ENCODE data around the gene GRK7.
A peak's percentile ranks its signal among the peaks of the same experiment; 100 is the strongest.

The GRK7 gene, protein sequence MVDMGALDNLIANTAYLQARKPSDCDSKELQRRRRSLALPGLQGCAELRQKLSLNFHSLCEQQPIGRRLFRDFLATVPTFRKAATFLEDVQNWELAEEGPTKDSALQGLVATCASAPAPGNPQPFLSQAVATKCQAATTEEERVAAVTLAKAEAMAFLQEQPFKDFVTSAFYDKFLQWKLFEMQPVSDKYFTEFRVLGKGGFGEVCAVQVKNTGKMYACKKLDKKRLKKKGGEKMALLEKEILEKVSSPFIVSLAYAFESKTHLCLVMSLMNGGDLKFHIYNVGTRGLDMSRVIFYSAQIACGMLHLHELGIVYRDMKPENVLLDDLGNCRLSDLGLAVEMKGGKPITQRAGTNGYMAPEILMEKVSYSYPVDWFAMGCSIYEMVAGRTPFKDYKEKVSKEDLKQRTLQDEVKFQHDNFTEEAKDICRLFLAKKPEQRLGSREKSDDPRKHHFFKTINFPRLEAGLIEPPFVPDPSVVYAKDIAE (N-terminal part only)

DNA sequence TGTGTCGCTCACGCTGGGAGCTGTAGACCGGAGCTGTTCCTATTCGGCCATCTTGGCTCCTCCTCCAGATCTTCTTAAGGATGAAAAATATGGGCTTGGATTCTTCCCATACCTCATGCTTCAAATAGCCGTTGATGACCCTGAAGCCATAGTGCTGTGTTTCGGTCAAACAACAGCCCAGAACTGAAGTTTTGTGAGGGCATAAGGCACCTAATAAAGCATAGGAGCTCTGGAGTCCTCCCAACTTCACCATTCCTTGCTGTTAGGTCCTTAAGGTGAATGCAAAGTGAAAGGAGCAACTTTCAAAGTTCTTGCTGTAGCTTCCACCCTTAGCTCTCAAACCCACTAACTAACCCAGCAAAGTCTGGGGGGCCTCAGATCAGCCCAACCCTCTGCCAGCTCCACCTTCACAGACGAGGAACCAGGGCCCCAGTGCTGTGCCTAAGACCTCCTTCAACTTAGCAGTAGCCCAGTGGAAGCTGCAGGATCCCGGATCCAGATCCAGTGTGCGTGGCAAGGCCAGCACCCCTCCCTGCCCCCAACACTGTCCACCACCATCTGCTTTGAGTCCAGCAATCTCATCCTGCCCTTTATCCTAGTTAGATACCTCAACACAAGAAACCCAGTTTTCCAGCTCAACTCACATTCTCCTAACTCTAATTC lies at the start of gene GRK7:
Gene GRK7 (plus strand): TSS at position 321 of the 663 bp plus-strand sequence. CDS start 14,877 bp downstream, outside the sequence.
- no peak for DNase-seq

DNA sequence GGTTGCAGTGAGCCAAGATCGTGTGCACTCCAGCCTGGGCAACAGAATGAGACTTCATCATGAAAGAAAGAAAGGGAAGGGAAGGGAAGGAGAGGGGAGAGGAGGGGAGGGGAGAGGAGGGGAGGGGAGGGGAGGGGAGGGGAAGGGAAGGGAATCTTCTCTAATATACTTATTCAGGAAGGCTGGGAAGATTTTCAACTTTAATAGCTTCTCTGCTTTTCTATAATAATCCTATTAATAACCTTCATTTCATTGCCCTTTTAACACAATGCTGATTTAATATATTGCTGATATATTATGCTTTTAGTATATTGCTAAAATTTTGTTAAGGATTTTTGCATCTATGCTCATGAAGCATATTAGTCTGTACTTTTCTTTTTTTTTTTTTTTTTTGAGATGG lies 48.5 kb upstream of the GRK7 start:
- no peak for DNase-seq

DNA sequence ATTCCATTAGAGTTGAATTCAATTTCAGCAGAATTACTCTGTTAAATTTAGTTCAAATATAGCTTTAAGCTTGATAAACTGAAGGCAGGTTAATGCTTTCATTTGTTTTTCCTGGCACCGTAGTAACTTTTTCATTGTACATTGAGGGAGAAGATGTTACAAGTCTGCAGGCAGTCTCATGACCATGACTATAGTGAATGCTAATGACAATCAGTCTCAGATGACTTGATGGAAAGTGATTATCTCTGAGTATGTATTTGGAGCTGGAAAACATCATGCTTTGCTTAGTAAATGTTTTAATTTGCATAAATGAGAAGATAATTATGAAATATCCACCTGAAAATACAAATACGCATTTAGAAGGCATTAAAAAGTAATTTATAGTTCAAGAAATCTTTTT lies 41.1 kb upstream of the GRK7 start:
- DNase-seq = no peak

DNA sequence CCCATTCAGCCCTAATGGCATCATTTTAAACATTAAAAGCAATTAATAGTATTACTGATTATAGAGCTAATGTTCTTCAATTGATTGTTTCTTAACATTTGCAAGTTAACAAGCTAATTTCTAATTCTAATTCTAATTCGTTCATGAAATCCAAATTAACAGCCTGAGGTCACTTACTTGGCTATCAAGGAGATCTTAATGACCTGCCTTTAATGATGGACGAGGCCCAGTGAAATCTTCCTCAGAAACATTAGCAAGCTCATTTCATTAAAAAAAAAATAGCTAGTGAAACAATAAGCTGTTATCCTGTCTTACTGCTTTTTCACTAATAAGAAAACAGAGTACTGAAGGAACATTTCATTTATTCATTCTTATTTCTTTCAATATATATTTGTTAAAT lies 40.6 kb upstream of the GRK7 start:
- DNase-seq = no peak

DNA sequence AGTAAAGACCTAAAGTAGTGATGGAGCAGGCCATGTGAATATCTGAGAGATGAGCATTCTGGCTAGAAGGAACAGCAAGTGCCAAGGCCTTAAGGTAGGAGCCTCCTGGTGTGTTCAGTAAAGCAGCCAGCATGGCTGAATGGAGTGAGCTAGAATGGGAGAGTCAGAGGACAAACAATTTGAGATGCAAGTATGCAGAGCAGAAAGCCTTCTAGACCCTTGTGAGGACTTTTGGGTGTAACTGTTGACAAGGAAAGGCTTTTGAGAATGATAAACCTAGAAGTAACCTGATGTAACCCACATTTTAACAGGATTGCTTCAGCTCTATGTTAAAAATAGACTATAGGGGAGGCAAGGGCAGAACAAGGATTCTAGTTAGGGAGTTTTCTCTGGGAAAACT lies 40.0 kb upstream of the GRK7 start:
- DNase-seq = no peak

DNA sequence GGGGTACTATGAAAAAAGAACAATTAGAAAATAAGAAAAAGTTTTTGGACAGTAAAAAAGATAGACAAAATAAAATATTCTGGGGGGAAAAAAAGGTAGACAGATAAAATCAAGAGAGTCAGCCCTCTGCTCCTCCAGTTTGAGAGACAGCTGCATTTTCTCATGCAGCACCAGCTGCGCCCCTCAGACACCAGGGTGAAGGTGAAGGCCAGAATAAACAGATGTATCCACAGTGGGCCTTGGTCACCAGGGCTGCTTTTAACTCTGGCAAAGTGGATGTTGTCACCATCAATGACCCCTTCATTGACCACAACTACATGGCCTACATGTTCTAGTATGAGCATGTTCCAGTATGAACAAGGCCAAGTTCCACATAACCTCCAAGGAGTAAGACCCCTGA lies 39.0 kb upstream of the GRK7 start:
- no peak for DNase-seq

DNA sequence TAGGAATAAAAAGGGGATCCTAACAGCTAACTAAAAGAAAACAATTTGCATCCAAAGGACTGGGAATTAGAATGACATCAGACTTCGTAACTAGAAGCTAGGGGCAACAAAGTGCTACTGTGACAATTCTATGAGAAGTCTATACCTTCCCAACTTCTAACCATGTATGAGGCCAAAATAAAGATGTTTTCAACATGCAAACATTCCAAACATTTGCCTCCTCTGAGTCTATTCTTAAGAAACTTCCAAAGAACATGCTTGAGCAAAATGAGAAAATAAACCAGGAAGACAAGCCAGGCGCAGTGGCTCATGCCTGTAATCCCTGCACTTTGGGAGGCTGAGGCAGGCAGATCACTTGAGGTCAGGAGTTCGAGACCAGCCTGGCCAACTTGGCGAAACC lies 38.2 kb upstream of the GRK7 start:
- no peak for DNase-seq

DNA sequence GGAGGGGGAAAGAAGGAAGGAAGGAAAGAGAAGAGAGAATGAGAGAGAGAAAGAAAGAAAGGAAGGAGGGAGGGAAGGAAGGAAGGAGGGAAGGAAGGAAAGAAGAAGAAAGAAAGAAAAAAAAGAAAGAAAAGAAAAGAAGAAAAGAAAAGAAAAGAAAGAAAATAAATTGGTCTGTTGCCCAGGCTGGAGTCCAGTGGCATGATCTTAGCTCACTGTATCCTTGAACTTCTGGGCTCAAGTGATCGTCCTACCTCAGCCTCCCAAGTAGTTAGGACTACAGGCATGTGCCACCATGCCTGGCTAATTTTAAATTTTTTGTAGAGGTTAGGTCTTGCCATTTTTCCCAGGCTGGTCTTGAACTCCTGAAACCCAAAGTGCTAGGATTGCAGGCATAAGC lies 36.7 kb upstream of the GRK7 start:
- DNase-seq = no peak

DNA sequence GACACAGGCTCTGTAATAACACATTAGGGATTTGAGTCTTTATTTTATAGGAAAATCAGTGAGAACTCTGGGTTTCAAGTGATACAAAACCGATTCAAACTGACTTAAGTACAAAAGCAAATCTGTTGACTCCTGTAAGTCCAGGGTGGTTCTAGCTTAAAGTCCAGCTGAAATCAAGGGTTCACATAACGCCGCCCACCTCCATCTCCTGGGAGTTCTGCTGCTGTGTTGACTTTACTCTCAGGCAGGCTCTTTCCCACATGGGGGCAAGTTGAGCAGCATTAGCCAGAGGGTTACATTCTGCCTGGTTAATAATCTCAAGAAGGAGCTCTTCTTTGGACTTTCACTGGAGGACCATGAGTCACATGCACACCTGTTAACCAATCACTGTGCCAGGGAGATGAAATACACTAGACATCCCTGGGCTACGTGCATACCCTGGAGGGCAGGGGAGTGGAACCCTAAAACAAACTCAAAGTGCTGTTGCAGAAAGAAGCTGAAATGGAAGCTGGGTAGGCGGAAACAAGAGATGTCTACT lies 34.8 kb upstream of the GRK7 start:
- no peak for DNase-seq

DNA sequence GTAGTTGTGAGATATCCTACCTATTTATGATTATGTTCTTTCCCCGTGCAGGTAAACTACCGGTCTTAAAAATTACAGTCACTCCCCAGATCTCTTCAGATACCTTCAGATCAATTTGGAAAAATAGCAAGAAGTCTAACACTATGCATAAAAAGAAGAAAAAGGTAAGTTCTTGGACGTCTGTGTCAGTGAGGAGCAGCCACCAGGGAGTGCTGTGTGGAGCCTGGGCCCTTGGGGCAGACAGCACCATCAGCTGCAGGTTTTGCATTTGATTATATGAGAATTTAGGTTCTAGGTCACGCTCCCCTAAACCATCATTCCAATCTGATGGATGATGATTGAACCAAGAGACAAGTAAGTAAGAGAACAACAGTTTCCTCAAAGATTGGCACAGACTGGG lies 34.0 kb upstream of the GRK7 start:
- DNase-seq = no peak

DNA sequence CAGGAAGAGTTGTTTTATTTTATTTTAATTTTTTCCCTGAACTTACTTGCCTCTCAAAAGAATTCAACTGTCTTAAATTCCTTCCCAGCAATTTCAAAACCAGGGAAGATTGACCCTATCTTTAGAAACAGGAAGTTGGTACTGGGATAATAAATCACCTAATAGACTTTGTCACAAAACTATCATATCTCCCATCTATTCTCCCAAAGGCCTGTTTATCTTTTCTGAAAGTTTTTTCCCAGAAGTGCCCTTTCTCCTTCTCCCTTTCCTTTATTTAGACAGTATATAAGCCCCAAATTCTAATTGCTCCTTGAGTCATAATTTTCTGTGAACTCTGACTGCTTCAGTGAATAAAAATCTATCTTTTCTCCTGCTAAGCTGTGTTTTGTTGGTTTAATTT lies 28.0 kb upstream of the GRK7 start:
- DNase-seq = no peak

DNA sequence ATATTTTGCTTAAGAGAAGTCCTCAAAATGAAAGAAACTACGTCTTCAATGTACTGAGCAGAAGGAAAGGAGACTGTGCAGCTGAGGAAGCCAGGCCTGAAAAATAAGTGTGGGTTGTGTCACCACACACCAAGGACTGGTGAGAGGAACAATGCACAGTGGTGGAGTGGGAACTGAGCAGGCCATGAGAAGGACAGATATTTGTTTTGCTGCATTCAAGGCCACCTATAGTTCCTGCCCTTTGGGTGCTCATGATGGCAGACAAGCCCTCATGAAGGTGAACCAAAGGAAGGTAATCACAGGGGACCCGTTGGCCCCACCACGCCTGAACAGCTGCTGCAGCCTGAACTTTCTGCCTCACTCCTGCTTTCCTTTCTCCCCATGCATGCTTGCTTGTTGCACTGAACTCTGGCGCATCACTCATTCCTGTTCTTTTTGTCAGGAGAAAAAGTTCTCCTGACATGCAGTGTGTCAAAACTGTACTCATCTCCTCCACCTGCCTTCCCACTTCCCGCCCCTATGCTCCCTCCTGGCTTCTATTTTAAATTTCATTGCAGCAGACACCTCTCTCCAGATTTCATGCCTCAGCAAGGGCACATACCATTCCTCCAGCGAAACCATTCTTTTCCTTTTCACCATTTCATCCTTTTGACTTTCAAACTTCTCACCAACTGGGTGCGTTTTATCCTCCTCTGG lies 27.3 kb upstream of the GRK7 start:
- DNase-seq = no peak

DNA sequence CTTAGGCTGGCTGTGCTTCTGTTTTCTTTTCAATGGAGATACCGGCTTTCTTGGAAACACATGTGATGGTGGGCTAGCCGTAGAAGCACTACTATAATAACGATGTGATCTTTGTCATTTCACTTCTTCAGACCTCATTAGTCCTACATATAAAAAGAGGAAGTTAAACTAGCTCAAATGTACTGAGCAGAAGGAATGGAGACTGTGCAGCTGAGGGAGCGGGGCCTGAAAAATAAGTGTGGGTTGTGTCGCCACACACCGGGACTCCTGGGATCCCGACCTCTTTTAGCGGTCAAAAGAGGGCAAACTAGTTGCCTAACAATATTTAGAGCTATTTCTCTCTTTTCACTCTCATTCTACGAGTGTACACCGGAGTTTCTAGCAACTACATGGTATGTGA lies 26.1 kb upstream of the GRK7 start:
- DNase-seq = no peak

DNA sequence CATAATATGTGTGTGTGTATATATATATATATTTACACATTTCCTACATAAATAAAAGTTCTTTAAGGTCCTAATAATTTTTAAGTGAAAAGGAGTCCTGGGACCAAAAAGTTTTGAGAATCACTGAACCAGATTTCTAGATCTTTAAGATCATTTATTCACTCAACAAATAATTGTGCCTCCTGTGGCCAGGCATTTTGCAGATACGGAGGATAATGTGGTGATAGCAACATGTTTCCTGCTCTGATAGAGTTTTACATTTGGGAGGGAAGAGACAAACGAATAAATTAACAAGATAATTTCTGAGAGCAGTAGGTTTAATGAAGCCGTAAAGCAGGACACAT lies 25.6 kb upstream of the GRK7 start:
- DNase-seq = no peak

DNA sequence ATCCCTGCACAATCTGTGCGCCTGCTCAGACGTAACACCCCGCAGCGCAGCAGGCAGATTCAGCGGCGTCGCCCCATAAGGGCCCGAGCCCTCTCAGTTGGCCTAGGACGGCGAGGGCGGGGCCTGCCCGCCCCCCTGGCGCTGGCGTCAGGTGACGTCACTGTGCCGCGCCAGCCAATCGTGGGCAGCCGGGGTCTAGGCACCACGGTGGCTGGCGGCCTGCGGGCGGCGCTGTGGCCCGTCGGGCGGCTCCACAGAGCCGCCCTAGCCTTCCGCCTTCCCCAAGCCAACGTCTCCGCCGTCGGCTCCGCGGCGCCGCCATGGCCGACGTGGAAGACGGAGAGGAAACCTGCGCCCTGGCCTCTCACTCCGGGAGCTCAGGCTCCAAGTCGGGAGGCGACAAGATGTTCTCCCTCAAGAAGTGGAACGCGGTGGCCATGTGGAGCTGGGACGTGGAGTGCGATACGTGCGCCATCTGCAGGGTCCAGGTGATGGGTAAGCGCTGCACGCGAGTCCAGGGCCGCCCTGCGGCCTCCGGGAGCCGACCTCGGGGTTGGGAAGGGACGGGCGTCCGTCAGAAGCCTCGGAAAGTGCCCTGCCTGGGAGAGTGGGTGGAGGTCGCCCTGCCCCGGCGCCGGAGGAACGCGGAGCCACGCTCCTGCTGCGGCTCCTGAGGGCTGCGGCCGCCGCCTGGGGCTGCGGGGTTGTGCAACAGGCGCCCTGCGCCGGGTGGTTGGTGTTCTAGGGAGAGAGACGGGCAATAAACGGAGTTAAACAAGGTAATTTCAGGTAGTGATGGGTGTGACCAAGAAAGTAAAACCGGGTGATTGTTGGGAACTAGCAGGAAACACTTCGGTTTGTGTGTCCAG lies 25.0 kb upstream of the GRK7 start, which contains the start of gene RNF7:
Gene RNF7 (plus strand): TSS at position 277 of the 869 bp plus-strand sequence. CDS start 44 bp downstream, at position 321.
- peak; percentile 82 for DNase-seq

DNA sequence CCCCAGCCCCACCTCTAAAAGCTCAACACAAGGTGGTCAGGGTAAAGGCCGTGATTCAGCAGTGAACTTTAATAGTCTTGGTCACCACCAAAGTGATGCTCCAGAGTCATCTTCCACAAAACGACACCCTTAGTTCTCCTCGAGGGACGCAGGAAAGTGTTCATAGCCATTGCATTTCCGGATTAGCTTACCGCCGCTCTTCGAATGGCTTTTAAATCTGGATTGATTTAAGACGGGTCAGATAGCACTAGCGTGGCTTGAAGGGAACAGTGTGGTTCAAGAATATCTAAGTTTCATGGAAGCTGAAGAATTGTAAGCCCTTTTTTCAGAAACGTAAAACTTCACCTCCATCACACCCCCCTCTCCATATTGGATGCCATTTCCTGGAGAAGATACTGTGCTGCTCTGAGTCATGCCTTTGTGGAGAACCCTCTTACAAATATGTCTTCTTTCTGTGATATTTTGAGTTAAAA lies 24.3 kb upstream of the GRK7 start:
- DNase-seq = no peak

DNA sequence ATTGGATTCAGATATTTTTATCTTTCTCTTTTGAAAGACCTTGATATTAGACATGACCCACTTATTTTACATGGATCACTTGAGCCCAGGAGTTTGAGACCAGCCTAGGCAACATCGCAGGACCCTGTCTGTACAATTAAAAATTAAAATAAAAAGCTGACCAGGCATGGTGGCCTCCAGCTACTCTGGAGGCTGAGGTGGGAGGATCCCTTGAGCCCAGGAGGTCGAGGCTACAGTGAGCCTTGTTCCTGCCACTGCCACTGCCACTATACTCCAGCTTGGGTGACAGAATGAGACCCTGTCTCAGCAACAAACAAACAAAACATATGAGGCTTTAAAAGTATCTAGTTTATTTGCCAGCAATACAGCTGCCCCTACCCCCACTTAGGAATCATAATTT lies 23.5 kb upstream of the GRK7 start:
- DNase-seq = no peak

DNA sequence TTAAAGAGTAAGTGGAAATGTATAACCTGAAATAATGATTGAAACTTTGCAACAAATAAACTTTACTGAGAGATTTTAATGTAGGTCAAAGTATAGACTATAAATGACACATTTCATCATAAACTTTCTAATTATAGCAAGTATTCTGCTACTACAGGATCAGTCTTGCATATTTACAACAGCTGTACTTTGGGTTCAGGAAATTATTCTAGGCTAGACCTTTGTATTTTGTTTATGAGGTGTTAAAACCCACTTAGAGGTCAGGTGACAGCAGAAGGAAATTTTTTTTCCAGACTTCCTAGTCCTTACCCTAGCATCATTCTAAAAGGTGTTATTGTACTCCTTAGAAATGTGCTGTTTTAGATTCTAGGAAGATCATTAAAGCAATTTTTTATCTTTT lies 22.9 kb upstream of the GRK7 start:
- no peak for DNase-seq

DNA sequence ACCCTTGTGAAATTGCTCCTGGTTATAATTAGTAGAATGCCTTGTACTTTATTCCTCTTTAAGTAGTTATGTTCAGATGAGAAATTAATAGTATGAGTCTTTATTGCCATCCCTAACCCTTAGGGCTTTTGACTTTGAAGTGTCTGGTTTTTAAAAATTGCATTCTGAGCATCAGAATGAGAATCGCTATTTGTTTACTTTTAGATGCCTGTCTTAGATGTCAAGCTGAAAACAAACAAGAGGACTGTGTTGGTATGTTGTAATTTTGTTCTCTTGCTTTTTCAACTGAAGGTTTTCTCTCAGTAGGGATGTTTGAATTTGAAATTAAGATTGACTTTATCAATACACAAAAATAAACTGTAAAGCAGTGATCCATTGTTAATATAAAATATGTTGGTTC lies 19.9 kb upstream of the GRK7 start:
- no peak for DNase-seq

DNA sequence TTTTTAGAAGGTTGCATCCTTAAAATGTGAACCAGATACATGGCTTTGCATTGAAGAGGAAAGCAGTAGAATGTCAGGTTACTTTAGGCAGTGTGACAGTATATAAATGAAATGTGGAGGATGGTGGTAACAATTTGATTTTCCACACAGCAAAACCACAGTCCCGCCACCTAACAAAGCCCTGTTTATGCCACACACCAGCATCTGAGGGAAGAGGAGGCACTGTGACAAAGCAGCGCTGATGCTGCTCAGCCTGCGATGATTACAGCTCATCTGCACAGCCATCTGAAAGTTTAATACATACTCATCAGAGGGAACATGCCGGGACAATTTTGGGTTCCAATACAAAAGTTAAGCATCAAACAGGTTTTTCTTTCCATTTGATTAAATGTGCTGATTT lies 16.2 kb upstream of the GRK7 start:
- no peak for DNase-seq

DNA sequence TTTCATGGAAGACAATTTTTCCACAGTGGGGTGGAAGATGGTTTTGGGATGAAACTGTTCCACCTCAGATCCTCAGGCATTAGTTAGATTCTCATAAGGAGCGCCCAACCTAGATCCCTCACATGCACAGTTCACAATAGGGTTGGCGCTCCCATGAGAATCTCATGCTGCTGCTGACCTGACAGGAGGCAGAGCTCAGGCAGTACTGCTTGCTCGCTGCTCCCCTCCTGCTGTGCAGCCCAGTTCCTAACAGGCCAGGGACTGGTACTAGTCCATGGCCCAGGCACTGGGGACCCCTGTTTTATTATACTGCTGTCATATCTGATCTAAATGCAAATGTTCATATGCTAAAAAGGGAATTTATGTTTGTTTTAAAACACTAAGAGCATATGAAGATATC lies 9.8 kb upstream of the GRK7 start:
- no peak for DNase-seq

DNA sequence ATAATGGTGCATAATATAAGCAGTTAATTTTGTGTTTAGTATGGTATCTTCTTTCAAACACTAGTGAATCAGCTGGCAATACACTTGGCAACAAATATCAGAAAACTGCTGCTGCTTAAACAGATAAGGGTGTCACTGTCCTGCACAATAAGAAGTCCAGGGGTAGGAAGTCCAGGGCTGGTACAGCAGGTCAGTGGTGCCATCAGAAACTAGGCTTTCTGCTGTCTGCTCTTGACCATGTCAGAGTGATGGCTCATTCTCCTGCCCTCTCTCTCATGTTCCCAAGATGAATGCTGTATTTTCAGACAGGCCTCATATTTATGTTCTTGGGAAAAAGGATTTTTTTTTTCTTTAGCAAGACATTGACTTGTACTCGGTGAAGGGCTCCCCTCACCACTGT lies 9.2 kb upstream of the GRK7 start:
- no peak for DNase-seq

Data from NCI-H524 treated with DMSO at 0.1 percent for 48 hours (cell line).